GM13977 (cell line): Measurements from ENCODE around the gene PPP3CA.

Source experiments
- DNase-seq: peaks from one replicate; pipeline ENCODE4 v3.0.0; 2012; ENCODE audit warnings: low spot score
- in situ Hi-C: fragments of 300-500 bp; cut with MboI; formaldehyde crosslinking; loops from one replicate; pipeline ENCODE4 v1.12.0; 2022; ENCODE audit warnings: low sequenced_read_pairs, low pct_unique_long_range_greater_than_20kb, mixed read lengths, inconsistent platforms; ENCODE audit not compliant: unreplicated experiment
- TF ChIP-seq, protein P1 (sequence below): IDR thresholded peaks from 2 replicates; pipeline ENCODE4 v1.5.1; 2012; ENCODE audit warnings: mild to moderate bottlenecking, control low read depth; ENCODE audit not compliant: insufficient read depth; ENCODE audit errors: extremely low read depth, missing control alignments

The PPP3CA gene

DNA sequence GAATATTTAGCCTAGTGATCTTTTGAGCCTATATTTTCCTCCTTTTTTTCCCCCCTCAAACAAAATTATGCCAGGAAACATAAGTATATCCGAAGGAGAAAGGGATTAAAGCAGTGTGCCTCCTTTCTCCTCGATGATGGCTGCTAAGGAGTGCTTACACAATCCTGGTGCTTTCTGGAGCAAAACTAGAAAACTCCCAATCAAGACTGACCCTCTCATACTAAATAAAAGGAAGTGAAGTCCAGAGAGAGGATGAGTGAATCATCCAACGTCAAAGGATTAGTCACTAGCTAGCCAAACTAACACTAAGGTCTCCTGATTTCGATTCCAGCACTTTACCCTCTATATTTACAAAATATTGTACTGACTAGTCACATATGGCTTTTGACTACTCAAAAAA, 146.8 kb downstream of the PPP3CA start:
- TF ChIP-seq, protein P1, sequence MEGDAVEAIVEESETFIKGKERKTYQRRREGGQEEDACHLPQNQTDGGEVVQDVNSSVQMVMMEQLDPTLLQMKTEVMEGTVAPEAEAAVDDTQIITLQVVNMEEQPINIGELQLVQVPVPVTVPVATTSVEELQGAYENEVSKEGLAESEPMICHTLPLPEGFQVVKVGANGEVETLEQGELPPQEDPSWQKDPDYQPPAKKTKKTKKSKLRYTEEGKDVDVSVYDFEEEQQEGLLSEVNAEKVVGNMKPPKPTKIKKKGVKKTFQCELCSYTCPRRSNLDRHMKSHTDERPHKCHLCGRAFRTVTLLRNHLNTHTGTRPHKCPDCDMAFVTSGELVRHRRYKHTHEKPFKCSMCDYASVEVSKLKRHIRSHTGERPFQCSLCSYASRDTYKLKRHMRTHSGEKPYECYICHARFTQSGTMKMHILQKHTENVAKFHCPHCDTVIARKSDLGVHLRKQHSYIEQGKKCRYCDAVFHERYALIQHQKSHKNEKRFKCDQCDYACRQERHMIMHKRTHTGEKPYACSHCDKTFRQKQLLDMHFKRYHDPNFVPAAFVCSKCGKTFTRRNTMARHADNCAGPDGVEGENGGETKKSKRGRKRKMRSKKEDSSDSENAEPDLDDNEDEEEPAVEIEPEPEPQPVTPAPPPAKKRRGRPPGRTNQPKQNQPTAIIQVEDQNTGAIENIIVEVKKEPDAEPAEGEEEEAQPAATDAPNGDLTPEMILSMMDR: no peak
- in situ Hi-C loops: no loop called here
- DNase-seq: no peak

DNA sequence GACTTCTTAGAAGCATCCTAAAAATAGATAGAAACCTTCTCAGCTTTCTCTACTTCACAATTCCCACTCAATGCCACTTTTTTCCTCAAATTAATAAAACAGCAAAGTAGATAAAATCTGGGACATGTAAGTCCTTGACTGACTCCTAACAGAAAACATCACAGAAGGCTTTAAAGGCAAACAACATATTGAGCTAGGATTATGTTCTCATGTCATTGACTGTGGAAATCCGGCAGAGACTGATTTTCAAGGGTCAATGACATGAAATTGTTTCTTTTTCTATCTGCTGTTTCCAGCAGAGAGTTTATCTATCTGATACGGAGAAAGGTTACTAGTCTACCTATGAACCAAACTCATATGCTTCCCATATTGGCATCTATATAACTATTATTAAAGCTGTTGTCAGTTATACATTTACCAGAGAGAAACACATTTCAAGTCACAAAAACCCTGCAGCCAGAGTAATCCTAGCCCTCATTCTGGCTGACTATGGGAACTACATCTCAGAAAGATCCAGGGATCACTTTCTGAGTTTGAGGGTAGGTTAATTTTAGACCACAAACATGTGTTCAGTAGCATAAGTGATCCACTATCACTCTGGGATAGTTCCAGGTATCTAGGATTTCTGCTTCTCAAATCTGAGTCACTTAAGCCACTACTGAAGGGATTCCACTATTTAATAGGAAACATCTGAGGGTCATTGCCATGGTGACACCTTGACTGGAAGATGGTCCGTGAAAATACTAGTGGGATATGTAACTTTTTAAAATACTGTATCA, 147.6 kb downstream of the PPP3CA start:
- in situ Hi-C loops: no loop called here
- DNase-seq: no peak
- TF ChIP-seq, protein P1: no peak

DNA sequence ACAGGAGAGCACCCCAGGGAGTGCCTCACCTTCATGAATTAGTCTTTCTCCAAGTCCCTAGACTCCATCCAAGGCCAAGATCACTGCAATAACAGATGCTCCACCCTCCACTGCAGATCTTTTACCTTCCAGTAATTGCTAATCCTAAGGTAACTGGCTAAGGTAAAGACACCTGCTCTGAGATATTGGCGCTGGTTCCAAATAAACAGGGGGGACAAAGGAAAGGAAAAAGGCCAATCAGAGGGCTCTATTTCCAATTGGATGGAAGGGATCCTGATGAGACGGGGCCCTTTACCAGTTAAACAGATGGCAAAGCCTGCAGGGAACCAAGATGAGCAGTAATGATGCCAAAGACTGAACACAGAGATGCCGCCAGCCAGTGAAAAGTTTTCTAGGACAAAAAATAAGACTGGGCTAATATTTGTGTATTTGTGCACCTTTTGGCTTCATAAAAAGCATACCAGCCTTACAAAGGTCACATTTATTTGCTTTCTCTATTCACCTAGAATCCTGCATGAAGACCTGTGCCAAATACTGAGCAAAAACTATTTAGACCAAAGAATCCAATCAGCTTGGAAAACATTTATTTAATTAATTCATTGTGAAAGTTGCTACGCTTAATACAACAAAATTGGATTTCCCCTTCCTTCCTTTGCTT, 148.5 kb downstream of the PPP3CA start:
- TF ChIP-seq, protein P1: no peak
- in situ Hi-C loops: no loop called here
- DNase-seq: no peak

DNA sequence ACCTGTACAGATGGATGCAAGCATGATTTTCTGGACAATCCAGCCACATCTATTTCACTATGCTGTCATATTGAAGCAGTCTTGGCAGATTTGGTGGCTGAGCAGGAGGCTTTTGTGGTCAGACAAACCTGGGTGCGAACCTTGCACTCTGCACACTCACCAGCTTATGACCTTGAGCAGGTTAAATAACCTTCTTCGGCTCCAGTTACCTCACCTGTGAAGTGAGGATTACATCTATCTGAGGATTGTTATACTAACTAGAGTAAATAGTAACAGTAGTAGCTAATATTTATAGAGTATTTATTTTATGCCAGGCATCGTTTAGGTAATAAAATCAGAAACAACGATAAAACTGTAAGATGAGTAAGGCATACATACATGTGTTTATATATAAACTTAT, 150.0 kb downstream of the PPP3CA start:
- in situ Hi-C loops: no loop called here
- TF ChIP-seq, protein P1: no peak
- no peak for DNase-seq

DNA sequence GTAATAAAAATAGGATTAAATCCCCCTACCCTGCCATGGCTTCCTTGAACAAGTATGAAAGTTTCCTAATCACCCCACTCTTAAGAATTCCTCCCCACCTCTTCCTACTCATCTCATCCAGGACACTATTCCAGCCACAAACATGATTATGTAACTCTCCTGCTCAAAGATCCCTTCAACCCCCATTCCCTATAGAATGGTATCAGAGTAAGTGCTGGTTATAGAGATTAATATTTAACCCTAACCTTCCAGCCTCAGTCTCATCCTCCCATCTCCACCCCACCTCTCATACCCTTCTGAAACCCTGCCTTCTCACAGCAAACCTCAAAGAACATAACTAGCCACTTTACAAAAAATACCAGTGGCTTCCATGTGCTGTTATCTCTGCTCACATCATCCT, 155.1 kb downstream of the PPP3CA start:
- TF ChIP-seq, protein P1: no peak
- no peak for DNase-seq
- in situ Hi-C loops: no loop called here

DNA sequence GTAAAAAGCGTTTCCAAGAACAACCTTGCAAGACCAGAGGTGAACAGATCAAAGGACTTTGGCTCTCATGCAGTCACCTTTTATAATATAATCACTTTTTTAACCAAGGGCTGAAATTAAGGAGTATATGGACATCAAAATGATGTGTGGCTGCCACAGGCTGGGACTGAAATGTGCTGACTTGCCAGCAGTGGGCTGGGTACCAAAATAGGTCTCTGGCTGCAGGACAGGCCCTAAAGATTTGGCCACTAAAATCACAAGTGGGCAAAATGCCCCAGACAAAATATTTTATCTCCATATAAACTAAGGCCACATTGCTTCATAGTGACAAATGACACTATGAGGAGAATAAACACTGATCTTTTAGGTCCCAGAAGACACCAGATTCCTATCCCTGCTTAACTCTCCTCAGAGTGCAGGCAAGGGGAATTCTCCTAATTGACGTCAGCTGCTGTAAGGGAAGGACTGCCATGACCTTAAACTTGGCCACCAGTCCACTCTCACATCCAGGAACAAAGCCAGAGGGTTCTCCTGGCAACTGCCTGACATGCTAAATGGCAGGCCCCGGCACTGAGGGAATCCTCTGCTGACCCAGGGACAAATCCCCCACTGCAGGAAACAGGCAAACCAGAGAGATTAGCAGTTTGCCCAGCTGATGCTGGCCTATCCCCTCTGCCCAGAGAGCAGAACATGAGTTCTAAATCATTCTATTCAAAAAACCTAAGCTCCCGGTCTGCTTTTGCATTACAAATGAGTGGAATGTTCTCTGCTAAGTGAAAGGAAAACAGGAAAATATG, 155.8 kb downstream of the PPP3CA start:
- in situ Hi-C loops: no loop called here
- no peak for DNase-seq
- TF ChIP-seq, protein P1: no peak
